ENCODE results near the gene PARP9. TPM values are rescaled to one million over a fixed set of nuclear protein-coding genes. Genes with fewer than 3 reads are reported as not detected.

Gene PARP9
- total and polyA plus RNA-seq, 10 of the 15 experiments (the other 5 are each of a cell fraction or from before 2014, with no cell fraction given): 34.0 to 122 (median 46.1) TPM

DNA sequence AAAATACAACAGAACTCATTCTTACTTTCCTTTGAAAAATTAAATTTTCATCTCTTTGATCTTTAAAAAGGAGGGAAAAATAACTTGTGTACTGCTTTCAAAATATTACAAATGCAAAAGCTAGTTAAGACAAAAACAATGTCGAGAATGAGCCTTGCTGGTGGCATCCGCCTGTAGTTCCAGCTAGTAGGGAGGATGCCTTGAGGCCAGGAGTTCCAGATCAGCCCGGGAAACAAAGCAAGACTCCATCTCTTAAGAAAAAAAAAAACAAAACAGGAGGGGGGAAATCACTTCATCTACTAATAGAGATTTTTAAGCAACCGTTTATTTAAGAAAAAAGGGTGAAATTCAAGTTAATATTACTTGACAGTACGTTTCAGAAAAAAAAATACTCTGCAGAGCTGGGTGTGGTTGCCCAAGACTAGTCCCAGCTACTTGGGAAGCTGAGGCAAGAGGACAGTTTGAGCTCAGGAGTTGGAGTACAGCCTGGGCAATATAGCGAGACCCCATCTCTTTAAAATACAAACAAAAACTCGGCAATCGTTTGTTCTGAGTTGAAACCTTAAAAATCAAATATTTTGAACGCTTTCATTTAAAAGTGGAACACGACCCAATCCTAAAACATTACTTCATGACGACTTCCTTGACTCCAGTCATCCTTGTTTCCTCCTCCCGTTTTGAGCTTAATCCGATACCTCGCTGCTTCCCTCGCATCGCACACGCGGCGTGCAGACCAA lies 50.5 kb downstream of the PARP9 start:
- ChIA-PET CTCF (interaction anchor here (0.6 to 1.4 kb wide), 6 partner anchors 23 to 170 kb away, joined by 3 to 5 read pairs (median 4); partner anchors contain the start of gene WDR5B), RAD21 (ENCODE audit: unreplicated experiment) (interaction anchor here (0.8 to 2.3 kb wide), 5 partner anchors 11 to 97 kb away, joined by 3 to 14 read pairs (median 4); partner anchors contain the start of gene WDR5B), POLR2A (interaction anchor here (0.9 to 2.1 kb wide), 7 partner anchors 11 to 51 kb away, joined by 3 to 8 read pairs (median 3); partner anchors contain the start of genes DTX3L and PARP9), SMC1A (ENCODE audit: uncharacterized antibody, unreplicated experiment) (interaction anchor here (0.6 to 4.1 kb wide), 13 partner anchors 11 to 184 kb away, joined by 3 to 31 read pairs (median 4); no protein-coding TSS in a partner anchor)
- H2AFZ ChIP-seq (ENCODE audit: control insufficient read depth, low read depth, low read length): no peak overlapping the region; the same call in 1 of the 2 replicates
- H3K9me3 ChIP-seq (replicated peaks; ENCODE audit: control insufficient read depth, insufficient read depth, low read length): no peaks in the 10 kb centered on the region; the same call in 2 of the 3 replicates
- BruUV-seq (replicated peaks): TSS peak; percentile 68
- H3K27me3 ChIP-seq (replicated peaks in 1 of 2; ENCODE audit: control insufficient read depth in 2 of 2, insufficient read depth in 2 of 2, low read length in 1 of 2): no peaks in the 10 kb centered on the region
- no peaks in the 10 kb centered on the region for H3K36me3 ChIP-seq (ENCODE audit: control insufficient read depth in 2 of 2, insufficient read depth in 2 of 2, low read length in 1 of 2)
- peaks cover 56% of the 10 kb centered on the region for H3K79me2 ChIP-seq (ENCODE audit: control insufficient read depth, insufficient read depth, low read length)
- DNase-seq (ENCODE audit: low read depth, low spot score): no peak
- peak overlapping the region; percentile 63 for H3K9ac ChIP-seq (ENCODE audit: control insufficient read depth, insufficient read depth, low read length)
- peak overlapping the region; percentile 51; the same call in 1 of the 2 replicates for H3K4me2 ChIP-seq (ENCODE audit: control insufficient read depth, insufficient read depth)
- TF ChIP-seq, protein P1, sequence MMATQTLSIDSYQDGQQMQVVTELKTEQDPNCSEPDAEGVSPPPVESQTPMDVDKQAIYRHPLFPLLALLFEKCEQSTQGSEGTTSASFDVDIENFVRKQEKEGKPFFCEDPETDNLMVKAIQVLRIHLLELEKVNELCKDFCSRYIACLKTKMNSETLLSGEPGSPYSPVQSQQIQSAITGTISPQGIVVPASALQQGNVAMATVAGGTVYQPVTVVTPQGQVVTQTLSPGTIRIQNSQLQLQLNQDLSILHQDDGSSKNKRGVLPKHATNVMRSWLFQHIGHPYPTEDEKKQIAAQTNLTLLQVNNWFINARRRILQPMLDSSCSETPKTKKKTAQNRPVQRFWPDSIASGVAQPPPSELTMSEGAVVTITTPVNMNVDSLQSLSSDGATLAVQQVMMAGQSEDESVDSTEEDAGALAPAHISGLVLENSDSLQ (IDR thresholded peaks at IDR 0.05): no peak
- TF ChIP-seq POLR2AphosphoS5 (IDR thresholded peaks at IDR 0.05; ENCODE audit: low read length) (peak; percentile 44; the same call in 1 of the 2 replicates), MXI1 (IDR thresholded peaks at IDR 0.05; ENCODE audit: low read depth, low read length) (peak; percentile 93), ETV6 (conservative IDR thresholded peaks at IDR 0.05 in 1 of 2, IDR thresholded peaks at IDR 0.05 in 1 of 2; ENCODE audit: borderline replicate concordance in 1 of 2, low read depth in 1 of 2) (peak in 1 of 2 experiments; percentile 53; a peak in 1 of 4 replicates), PAX8 (IDR thresholded peaks at IDR 0.05) (0 out of 2 replicates have a peak, but pooled peaks have one; percentile 52), ATF7 (IDR thresholded peaks at IDR 0.05; ENCODE audit: low read depth) (peak; percentile 58), STAT1 (conservative IDR thresholded peaks at IDR 0.05) (no peak)
- TF ChIP-seq, protein P2, sequence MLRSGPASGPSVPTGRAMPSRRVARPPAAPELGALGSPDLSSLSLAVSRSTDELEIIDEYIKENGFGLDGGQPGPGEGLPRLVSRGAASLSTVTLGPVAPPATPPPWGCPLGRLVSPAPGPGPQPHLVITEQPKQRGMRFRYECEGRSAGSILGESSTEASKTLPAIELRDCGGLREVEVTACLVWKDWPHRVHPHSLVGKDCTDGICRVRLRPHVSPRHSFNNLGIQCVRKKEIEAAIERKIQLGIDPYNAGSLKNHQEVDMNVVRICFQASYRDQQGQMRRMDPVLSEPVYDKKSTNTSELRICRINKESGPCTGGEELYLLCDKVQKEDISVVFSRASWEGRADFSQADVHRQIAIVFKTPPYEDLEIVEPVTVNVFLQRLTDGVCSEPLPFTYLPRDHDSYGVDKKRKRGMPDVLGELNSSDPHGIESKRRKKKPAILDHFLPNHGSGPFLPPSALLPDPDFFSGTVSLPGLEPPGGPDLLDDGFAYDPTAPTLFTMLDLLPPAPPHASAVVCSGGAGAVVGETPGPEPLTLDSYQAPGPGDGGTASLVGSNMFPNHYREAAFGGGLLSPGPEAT (IDR thresholded peaks at IDR 0.05; ENCODE audit: low read depth): no peak
- TF ChIP-seq, protein P3, sequence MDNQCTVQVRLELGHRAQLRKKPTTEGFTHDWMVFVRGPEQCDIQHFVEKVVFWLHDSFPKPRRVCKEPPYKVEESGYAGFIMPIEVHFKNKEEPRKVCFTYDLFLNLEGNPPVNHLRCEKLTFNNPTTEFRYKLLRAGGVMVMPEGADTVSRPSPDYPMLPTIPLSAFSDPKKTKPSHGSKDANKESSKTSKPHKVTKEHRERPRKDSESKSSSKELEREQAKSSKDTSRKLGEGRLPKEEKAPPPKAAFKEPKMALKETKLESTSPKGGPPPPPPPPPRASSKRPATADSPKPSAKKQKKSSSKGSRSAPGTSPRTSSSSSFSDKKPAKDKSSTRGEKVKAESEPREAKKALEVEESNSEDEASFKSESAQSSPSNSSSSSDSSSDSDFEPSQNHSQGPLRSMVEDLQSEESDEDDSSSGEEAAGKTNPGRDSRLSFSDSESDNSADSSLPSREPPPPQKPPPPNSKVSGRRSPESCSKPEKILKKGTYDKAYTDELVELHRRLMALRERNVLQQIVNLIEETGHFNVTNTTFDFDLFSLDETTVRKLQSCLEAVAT (IDR thresholded peaks at IDR 0.05): peak; percentile 76; the same call in 1 of the 2 replicates
- TF ChIP-seq, protein P4, sequence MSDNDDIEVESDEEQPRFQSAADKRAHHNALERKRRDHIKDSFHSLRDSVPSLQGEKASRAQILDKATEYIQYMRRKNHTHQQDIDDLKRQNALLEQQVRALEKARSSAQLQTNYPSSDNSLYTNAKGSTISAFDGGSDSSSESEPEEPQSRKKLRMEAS (IDR thresholded peaks at IDR 0.05; ENCODE audit: low read depth, low read length): peak; percentile 44; the same call in 1 of the 2 replicates
- TF ChIP-seq, protein P5, sequence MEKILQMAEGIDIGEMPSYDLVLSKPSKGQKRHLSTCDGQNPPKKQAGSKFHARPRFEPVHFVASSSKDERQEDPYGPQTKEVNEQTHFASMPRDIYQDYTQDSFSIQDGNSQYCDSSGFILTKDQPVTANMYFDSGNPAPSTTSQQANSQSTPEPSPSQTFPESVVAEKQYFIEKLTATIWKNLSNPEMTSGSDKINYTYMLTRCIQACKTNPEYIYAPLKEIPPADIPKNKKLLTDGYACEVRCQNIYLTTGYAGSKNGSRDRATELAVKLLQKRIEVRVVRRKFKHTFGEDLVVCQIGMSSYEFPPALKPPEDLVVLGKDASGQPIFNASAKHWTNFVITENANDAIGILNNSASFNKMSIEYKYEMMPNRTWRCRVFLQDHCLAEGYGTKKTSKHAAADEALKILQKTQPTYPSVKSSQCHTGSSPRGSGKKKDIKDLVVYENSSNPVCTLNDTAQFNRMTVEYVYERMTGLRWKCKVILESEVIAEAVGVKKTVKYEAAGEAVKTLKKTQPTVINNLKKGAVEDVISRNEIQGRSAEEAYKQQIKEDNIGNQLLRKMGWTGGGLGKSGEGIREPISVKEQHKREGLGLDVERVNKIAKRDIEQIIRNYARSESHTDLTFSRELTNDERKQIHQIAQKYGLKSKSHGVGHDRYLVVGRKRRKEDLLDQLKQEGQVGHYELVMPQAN (conservative IDR thresholded peaks at IDR 0.05): 0 out of 2 replicates have a peak, but pooled peaks have one; percentile 82
- H3K4me1 ChIP-seq (ENCODE audit: control insufficient read depth, insufficient read depth, low read length): no peaks in the 10 kb centered on the region; the same call in 1 of the 2 replicates
- H3K27ac ChIP-seq (ENCODE audit: control insufficient read depth, insufficient read depth): peak overlapping the region; percentile 71; the same call in 1 of the 2 replicates
- in situ Hi-C loops (cut with MboI) (no loop called here), intact Hi-C loops (cut with micrococcal nuclease; ENCODE audit: unreplicated experiment) (no loop called here)
- peak; percentile 92 for FAIRE-seq
- H3K4me3 ChIP-seq: peak overlapping the region; percentile 82
- 13% methylated on average over 19 of the region's 19 CpGs for WGBS (ENCODE audit: insufficient coverage, insufficient replicate concordance, low lambda C conversion rate, missing lambda C conversion rate)
- ATAC-seq: no peak
- H4K20me1 ChIP-seq (ENCODE audit: control insufficient read depth, insufficient read depth): no peaks in the 10 kb centered on the region

Measured in GM12878 (cell line).